K562 (cell line): ENCODE results near the gene ANXA9. TPM values are rescaled to one million over a fixed set of nuclear protein-coding genes. Genes with fewer than 3 reads are reported as not detected.

Experiments
- ATF7 ChIP-seq: fragments of 450-650 bp; IDR thresholded peaks from 2 replicates; pipeline ENCODE4 v1.7.1; 2014; ENCODE audit warnings: mild to moderate bottlenecking, moderate library complexity
- BDP1 ChIP-seq: IDR thresholded peaks from 3 replicates; pipeline ENCODE4 v1.6.1; 2011; ENCODE audit not compliant: insufficient read length, insufficient read depth
- ELF4 ChIP-seq: fragments of 450-650 bp; formaldehyde crosslinking; IDR thresholded peaks from 2 replicates; pipeline ENCODE4 v1.4.0; 2022; ENCODE audit warnings: missing genetic modification characterization
- FOXM1 ChIP-seq, 2 experiments: fragments of 450-650 bp in 1 of 2; sonication (generic) in 1 of 2; formaldehyde crosslinking in 1 of 2; IDR thresholded peaks; 2 replicates each; pipeline versions ENCODE4 v1.6.1 to v1.9.0; 2017 to 2022; ENCODE audit warnings: low read depth in 2 of 2, mild to moderate bottlenecking in 2 of 2, missing genetic modification reagents in 1 of 2, moderate library complexity in 1 of 2
- ILK ChIP-seq: fragments of 450-650 bp; IDR thresholded peaks from 2 replicates; pipeline ENCODE4 v1.6.1; 2016; ENCODE audit warnings: missing genetic modification characterization, low read depth, mild to moderate bottlenecking, missing compliant biosample characterization, moderate library complexity, borderline replicate concordance
- KLF16 ChIP-seq: IDR thresholded peaks from 2 replicates; pipeline ENCODE4 v1.6.1; 2016; ENCODE audit warnings: antibody characterized with exemption
- MTA2 ChIP-seq: fragments of 450-650 bp; IDR thresholded peaks from 2 replicates; pipeline ENCODE4 v1.6.1; 2016; ENCODE audit warnings: low read depth
- MYBL2 ChIP-seq, 2 experiments: fragments of 450-650 bp in 1 of 2; sonication (generic) in 1 of 2; formaldehyde crosslinking in 1 of 2; IDR thresholded peaks; 2 replicates each; pipeline versions ENCODE4 v1.6.1 to v1.8.1; 2017 to 2022; ENCODE audit warnings: borderline replicate concordance in 1 of 2, inconsistent platforms in 1 of 2, low read depth in 1 of 2, mild to moderate bottlenecking in 1 of 2, missing genetic modification reagents in 1 of 2, moderate library complexity in 1 of 2
- RBM25 ChIP-seq: fragments of 200-400 bp; formaldehyde crosslinking; IDR thresholded peaks from 2 replicates; pipeline ENCODE4 v1.6.1; 2018; ENCODE audit warnings: low read length, low read depth, moderate library complexity; ENCODE audit not compliant: severe bottlenecking
- RUNX1 ChIP-seq: sonication (generic); IDR thresholded peaks from 2 replicates; pipeline ENCODE4 v1.6.1; 2016; ENCODE audit warnings: antibody characterized with exemption, low read depth
- ZBTB8A ChIP-seq: fragments of 450-650 bp; IDR thresholded peaks from 2 replicates; pipeline ENCODE4 v1.6.1; 2018; ENCODE audit warnings: mild to moderate bottlenecking, moderate library complexity; ENCODE audit not compliant: partially characterized antibody
- ZFP36 ChIP-seq: fragments of 150-350 bp; IDR thresholded peaks from 2 replicates; pipeline ENCODE4 v1.6.1; 2018; ENCODE audit warnings: low read length, low read depth; ENCODE audit not compliant: partially characterized antibody
- polyA plus RNA-seq, 8 experiments: library from polyadenylated mRNA; depleted of rRNA in 4 of 8; stranded (reverse) in 5 of 8; unstranded in 3 of 8; fragments of >200 nt; fragmentation: Nextera tagmentation in 2 of 8; fragmentation: Illumina TruSeq in 1 of 8; extraction: Ambion mirVana in 2 of 8; extraction: Trizol in 1 of 8; gene quantifications; 2 replicates each; pipeline versions ENCODE4 v1.2.1 to v1.2.3, GENCODE V29; 2011 to 2014; ENCODE audit warnings: inconsistent platforms in 1 of 8, missing spikeins in 1 of 8
- total RNA-seq, 7 experiments: library from RNA; depleted of rRNA in 6 of 7; stranded (reverse); fragments of >200 nt in 6 of 7; fragmentation: Illumina TruSeq in 2 of 7; extraction: Trizol in 2 of 7; gene quantifications; 2 replicates each; pipeline versions ENCODE4 v1.2.1 to v1.2.3, GENCODE V29; 2011 to 2021; ENCODE audit warnings: low replicate concordance in 1 of 7
- TF ChIP-seq, protein P1 (sequence below), 3 experiments: fragments of 200-800 bp in 1 of 3; fragments of 250-450 bp in 1 of 3; fragments of 450-650 bp in 1 of 3; sonication (Bioruptor Pico) in 1 of 3; sonication (Bioruptor generic) in 1 of 3; formaldehyde crosslinking in 1 of 3; IDR thresholded peaks; 2 replicates each; pipeline versions ENCODE4 v1.6.1 to v1.8.0; 2016 to 2022; ENCODE audit warnings: mild to moderate bottlenecking in 2 of 3, missing genetic modification characterization in 2 of 3, missing compliant biosample characterization in 1 of 3, moderate library complexity in 1 of 3
- TF ChIP-seq, protein P2 (sequence below): fragments of 250-450 bp; sonication (Bioruptor Pico); IDR thresholded peaks from 2 replicates; pipeline ENCODE4 v1.8.0; 2021; ENCODE audit warnings: moderate library complexity, mild to moderate bottlenecking, inconsistent platforms
- TF ChIP-seq, protein P3 (sequence below), 2 experiments: fragments of 450-650 bp in 1 of 2; sonication (generic) in 1 of 2; formaldehyde crosslinking in 1 of 2; IDR thresholded peaks in 1 of 2; conservative IDR thresholded peaks in 1 of 2; 2 replicates each; pipeline versions ENCODE4 v1.6.1 to v1.8.1; 2016 to 2023; ENCODE audit warnings: mild to moderate bottlenecking in 2 of 2, moderate library complexity in 2 of 2, inconsistent platforms in 1 of 2, missing genetic modification reagents in 1 of 2
- TF ChIP-seq, protein P4 (sequence below): fragments of 150-350 bp; IDR thresholded peaks from 2 replicates; pipeline ENCODE4 v1.6.1; 2014; ENCODE audit warnings: low read depth, mild to moderate bottlenecking, low read length, borderline replicate concordance

Gene ANXA9
- total and polyA plus RNA-seq, 9 of the 15 experiments (the other 6 are each of a cell fraction or from before 2014, with no cell fraction given): 0.24 to 1.6 (median 0.57) TPM

DNA sequence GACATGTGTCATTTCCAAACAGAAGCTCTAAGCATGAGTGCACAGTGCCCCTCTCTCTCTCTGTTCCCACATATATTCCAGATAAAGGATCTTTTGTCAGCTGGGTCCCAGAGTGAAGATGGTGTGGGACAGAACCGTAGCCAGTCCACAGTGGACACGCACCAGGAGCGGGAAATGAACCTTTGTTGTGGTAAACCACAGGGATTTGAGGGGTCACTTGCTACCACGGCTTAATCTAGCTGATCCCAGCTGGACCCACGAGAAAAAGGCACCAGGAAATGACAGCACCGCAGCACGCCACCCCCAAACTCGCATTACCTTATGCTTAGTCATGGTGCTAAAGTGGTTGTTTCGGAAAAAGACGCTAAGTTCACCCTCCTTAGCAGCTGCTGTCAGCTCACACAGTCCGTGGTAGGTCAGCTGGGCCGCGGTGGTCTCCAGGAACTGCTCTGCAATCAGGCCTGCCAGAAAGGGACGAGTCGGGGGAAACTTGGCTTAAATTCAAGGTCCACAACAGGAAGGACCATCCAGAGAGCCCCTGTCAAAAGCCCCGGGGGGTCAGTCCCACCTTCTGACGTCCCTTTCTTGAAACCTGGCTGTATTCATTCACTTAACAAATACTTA, 17.1 kb downstream of the ANXA9 start (continued):
- TF ChIP-seq BDP1: no peak
- TF ChIP-seq, protein P1, sequence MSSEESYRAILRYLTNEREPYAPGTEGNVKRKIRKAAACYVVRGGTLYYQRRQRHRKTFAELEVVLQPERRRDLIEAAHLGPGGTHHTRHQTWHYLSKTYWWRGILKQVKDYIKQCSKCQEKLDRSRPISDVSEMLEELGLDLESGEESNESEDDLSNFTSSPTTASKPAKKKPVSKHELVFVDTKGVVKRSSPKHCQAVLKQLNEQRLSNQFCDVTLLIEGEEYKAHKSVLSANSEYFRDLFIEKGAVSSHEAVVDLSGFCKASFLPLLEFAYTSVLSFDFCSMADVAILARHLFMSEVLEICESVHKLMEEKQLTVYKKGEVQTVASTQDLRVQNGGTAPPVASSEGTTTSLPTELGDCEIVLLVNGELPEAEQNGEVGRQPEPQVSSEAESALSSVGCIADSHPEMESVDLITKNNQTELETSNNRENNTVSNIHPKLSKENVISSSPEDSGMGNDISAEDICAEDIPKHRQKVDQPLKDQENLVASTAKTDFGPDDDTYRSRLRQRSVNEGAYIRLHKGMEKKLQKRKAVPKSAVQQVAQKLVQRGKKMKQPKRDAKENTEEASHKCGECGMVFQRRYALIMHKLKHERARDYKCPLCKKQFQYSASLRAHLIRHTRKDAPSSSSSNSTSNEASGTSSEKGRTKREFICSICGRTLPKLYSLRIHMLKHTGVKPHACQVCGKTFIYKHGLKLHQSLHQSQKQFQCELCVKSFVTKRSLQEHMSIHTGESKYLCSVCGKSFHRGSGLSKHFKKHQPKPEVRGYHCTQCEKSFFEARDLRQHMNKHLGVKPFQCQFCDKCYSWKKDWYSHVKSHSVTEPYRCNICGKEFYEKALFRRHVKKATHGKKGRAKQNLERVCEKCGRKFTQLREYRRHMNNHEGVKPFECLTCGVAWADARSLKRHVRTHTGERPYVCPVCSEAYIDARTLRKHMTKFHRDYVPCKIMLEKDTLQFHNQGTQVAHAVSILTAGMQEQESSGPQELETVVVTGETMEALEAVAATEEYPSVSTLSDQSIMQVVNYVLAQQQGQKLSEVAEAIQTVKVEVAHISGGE (CRISPR knock-in tag; IDR thresholded peaks at IDR 0.05): no peak
- TF ChIP-seq, protein P2, sequence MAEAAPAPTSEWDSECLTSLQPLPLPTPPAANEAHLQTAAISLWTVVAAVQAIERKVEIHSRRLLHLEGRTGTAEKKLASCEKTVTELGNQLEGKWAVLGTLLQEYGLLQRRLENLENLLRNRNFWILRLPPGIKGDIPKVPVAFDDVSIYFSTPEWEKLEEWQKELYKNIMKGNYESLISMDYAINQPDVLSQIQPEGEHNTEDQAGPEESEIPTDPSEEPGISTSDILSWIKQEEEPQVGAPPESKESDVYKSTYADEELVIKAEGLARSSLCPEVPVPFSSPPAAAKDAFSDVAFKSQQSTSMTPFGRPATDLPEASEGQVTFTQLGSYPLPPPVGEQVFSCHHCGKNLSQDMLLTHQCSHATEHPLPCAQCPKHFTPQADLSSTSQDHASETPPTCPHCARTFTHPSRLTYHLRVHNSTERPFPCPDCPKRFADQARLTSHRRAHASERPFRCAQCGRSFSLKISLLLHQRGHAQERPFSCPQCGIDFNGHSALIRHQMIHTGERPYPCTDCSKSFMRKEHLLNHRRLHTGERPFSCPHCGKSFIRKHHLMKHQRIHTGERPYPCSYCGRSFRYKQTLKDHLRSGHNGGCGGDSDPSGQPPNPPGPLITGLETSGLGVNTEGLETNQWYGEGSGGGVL: no peak
- no peak for TF ChIP-seq ZFP36
- TF ChIP-seq, protein P3, sequence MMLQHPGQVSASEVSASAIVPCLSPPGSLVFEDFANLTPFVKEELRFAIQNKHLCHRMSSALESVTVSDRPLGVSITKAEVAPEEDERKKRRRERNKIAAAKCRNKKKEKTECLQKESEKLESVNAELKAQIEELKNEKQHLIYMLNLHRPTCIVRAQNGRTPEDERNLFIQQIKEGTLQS (IDR thresholded peaks at IDR 0.05): peak; percentile 77
- TF ChIP-seq, protein P3 (CRISPR knock-in tag; conservative IDR thresholded peaks at IDR 0.05): no peak
- no peak for TF ChIP-seq RUNX1
- TF ChIP-seq RBM25: no peak
- no peak for TF ChIP-seq ILK (tag)
- TF ChIP-seq, protein P4, sequence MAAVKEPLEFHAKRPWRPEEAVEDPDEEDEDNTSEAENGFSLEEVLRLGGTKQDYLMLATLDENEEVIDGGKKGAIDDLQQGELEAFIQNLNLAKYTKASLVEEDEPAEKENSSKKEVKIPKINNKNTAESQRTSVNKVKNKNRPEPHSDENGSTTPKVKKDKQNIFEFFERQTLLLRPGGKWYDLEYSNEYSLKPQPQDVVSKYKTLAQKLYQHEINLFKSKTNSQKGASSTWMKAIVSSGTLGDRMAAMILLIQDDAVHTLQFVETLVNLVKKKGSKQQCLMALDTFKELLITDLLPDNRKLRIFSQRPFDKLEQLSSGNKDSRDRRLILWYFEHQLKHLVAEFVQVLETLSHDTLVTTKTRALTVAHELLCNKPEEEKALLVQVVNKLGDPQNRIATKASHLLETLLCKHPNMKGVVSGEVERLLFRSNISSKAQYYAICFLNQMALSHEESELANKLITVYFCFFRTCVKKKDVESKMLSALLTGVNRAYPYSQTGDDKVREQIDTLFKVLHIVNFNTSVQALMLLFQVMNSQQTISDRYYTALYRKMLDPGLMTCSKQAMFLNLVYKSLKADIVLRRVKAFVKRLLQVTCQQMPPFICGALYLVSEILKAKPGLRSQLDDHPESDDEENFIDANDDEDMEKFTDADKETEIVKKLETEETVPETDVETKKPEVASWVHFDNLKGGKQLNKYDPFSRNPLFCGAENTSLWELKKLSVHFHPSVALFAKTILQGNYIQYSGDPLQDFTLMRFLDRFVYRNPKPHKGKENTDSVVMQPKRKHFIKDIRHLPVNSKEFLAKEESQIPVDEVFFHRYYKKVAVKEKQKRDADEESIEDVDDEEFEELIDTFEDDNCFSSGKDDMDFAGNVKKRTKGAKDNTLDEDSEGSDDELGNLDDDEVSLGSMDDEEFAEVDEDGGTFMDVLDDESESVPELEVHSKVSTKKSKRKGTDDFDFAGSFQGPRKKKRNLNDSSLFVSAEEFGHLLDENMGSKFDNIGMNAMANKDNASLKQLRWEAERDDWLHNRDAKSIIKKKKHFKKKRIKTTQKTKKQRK: no peak
- peak; percentile 21; the same call in 1 of the 2 replicates for TF ChIP-seq ELF4 (CRISPR knock-in tag)
- TF ChIP-seq MYBL2 (IDR thresholded peaks at IDR 0.05; ENCODE audit: low read depth): no peak
- TF ChIP-seq MYBL2 (CRISPR knock-in tag; IDR thresholded peaks at IDR 0.05; ENCODE audit: borderline replicate concordance): no peak
- no peak for TF ChIP-seq KLF16
- TF ChIP-seq ZBTB8A: no peak
- no peak for TF ChIP-seq FOXM1 (IDR thresholded peaks at IDR 0.05; ENCODE audit: low read depth)
- TF ChIP-seq FOXM1 (CRISPR knock-in tag; IDR thresholded peaks at IDR 0.05; ENCODE audit: low read depth): no peak
- peak; percentile 78 for TF ChIP-seq ATF7
- peak; percentile 32; the same call in 1 of the 2 replicates for TF ChIP-seq MTA2
